ENCODE results near the gene MACROD2. TPM values are rescaled to one million over a fixed set of nuclear protein-coding genes. Genes with fewer than 3 reads are reported as not detected.

The MACROD2 gene
- total RNA-seq, 4 donors from 2014 or later, result 4.6 to 33.0 (median 8.3) TPM

- in situ Hi-C loops (cut with MboI; ENCODE audit: low pct_ligation_motif_present in 1 of 4, low pct_unique_long_range_greater_than_20kb in 1 of 4, low sequenced_read_pairs in 3 of 4), result no loop called here
- intact Hi-C loops (cut with DNase I; ENCODE audit: low total_unique reads), result loop anchor here (5.0 kb wide), 1 partner anchor 1273 kb away; no protein-coding TSS in a partner anchor
- H3K27ac ChIP-seq, result no peak overlapping the region
Measured at GRCh38 chr20:15100506-15101160, 1105.3 kb downstream of the MACROD2 start.

GRCh38 chr20:15107931-15108330 is 1112.6 kb downstream of the MACROD2 start:
- in situ Hi-C loops (cut with MboI; ENCODE audit: low pct_ligation_motif_present in 1 of 4, low pct_unique_long_range_greater_than_20kb in 1 of 4, low sequenced_read_pairs in 3 of 4) (no loop called here), intact Hi-C loops (cut with DNase I; ENCODE audit: low total_unique reads) (no loop called here)
- H3K36me3 ChIP-seq, result no peaks in the 10 kb centered on the region
- WGBS, 2 donors (ENCODE audit: low coverage in 1 of 2), result 43 to 63% methylated on average over 1 of the region's 1 CpG
- no peaks in the 10 kb centered on the region for H3K9me3 ChIP-seq
- TF ChIP-seq CTCF (IDR thresholded peaks at IDR 0.05) (no peak), EP300 (IDR thresholded peaks at IDR 0.05; ENCODE audit: low read depth) (no peak), POLR2AphosphoS5 (IDR thresholded peaks at IDR 0.05) (no peak), POLR2A (IDR thresholded peaks at IDR 0.05) (no peak)
- no peak for DNase-seq
- H3K27ac ChIP-seq, result no peak overlapping the region
- no peak overlapping the region for H3K4me3 ChIP-seq
- H3K27me3 ChIP-seq, result no peaks in the 10 kb centered on the region
- H3K4me1 ChIP-seq, result peaks cover 0 to 3% (median 0%) of the 10 kb centered on the region in 4 donors

More at GRCh38 chr20:15100506-15101160, 1105.3 kb downstream of the MACROD2 start:
- Histone ChIP-seq H3K27me3 (no peaks in the 10 kb centered on the region), H3K9me3 (no peaks in the 10 kb centered on the region), H3K4me1 (no peaks in the 10 kb centered on the region), H3K36me3 (no peaks in the 10 kb centered on the region), H3K4me3 (no peak overlapping the region)
- TF ChIP-seq POLR2A (IDR thresholded peaks at IDR 0.05), result no peak
- TF ChIP-seq POLR2AphosphoS5 (IDR thresholded peaks at IDR 0.05), result no peak
- no peak for TF ChIP-seq CTCF (IDR thresholded peaks at IDR 0.05)
- TF ChIP-seq EP300 (IDR thresholded peaks at IDR 0.05; ENCODE audit: low read depth), result no peak
- no peak for DNase-seq

DNA sequence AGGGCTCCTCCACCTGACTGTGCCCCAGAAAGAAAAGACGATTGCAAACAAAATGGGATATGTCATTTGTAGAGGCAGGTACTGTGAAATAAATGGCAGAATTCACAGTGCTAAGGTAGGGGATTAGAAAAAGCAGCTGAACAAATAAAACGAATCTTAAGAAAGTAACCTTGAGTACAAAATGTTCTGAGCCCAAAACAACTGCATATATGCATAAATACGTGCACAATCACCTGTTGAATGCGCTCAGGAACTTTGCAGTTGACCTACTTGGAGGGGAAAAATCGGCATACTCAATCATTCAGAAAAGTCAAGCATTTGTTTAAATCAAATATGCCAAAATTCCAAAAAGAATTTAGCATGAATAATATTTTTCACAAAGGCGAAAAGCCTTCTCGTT is 1114.2 kb downstream of the MACROD2 start:
- intact Hi-C loops (cut with DNase I; ENCODE audit: low total_unique reads), result no loop called here
- in situ Hi-C loops (cut with MboI; ENCODE audit: low pct_ligation_motif_present in 1 of 4, low pct_unique_long_range_greater_than_20kb in 1 of 4, low sequenced_read_pairs in 3 of 4), result no loop called here
- WGBS, 2 donors (ENCODE audit: low coverage in 1 of 2), result 72 to 78% methylated on average over 6 to 7 of the region's 7 CpGs

GRCh38 chr20:15111654-15112053 is 1116.3 kb downstream of the MACROD2 start:
- no peak overlapping the region for H3K4me3 ChIP-seq
- H3K4me1 ChIP-seq, result peaks cover 0 to 3% (median 0%) of the 10 kb centered on the region in 4 donors
- no peaks in the 10 kb centered on the region for H3K36me3 ChIP-seq
- DNase-seq, result no peak
- TF ChIP-seq POLR2AphosphoS5 (IDR thresholded peaks at IDR 0.05) (no peak), POLR2A (IDR thresholded peaks at IDR 0.05) (no peak), CTCF (IDR thresholded peaks at IDR 0.05) (no peak), EP300 (IDR thresholded peaks at IDR 0.05; ENCODE audit: low read depth) (no peak)
- H3K9me3 ChIP-seq, result no peaks in the 10 kb centered on the region
- H3K27me3 ChIP-seq, result no peaks in the 10 kb centered on the region
- intact Hi-C loops (cut with DNase I; ENCODE audit: low total_unique reads), result no loop called here
- no peak overlapping the region for H3K27ac ChIP-seq
- in situ Hi-C loops (cut with MboI; ENCODE audit: low pct_ligation_motif_present in 1 of 4, low pct_unique_long_range_greater_than_20kb in 1 of 4, low sequenced_read_pairs in 3 of 4), result no loop called here

More for the DNA sequence above, 1114.2 kb downstream of the MACROD2 start:
- Histone ChIP-seq H3K9me3 (no peaks in the 10 kb centered on the region), H3K36me3 (no peaks in the 10 kb centered on the region), H3K27me3 (no peaks in the 10 kb centered on the region), H3K4me1 (peaks cover 0 to 3% (median 0%) of the 10 kb centered on the region in 4 donors), H3K27ac (no peak overlapping the region), H3K4me3 (no peak overlapping the region)
- no peak for DNase-seq
- no peak for TF ChIP-seq EP300 (IDR thresholded peaks at IDR 0.05; ENCODE audit: low read depth)
- TF ChIP-seq POLR2A (IDR thresholded peaks at IDR 0.05), result no peak
- TF ChIP-seq POLR2AphosphoS5 (IDR thresholded peaks at IDR 0.05), result no peak
- TF ChIP-seq CTCF (IDR thresholded peaks at IDR 0.05), result no peak
